HG03520 (cell line): ENCODE data around the gene PLBD2.

ENCODE experiments used
- ATAC-seq: cut with Tn5 transposase; IDR thresholded peaks from one replicate; pipeline ENCODE4 v1.9.1; 2021; ENCODE audit warnings: mild to moderate bottlenecking, moderate library complexity; ENCODE audit not compliant: unreplicated experiment

The PLBD2 gene

GRCh38 chr12:113439606-113440030 is 81.2 kb downstream of the PLBD2 start:
- no peak for ATAC-seq

GRCh38 chr12:113440336-113440735 is 81.9 kb downstream of the PLBD2 start:
- no peak for ATAC-seq
